Sigmoid colon (tissue), 3 donors: ENCODE data around the gene FAM25G.

Experiments
- POLR2A ChIP-seq, 2 donors: fragments of 450-650 bp; IDR thresholded peaks; one replicate each; pipeline ENCODE4 v1.6.1; 2016; ENCODE audit warnings: antibody characterized with exemption in 2 of 2, mild to moderate bottlenecking in 2 of 2, moderate library complexity in 2 of 2
- TF ChIP-seq, protein P1 (sequence below), 4 experiments: fragments of 450-650 bp in 3 of 4; fragments of 200-600 bp in 1 of 4; IDR thresholded peaks; one replicate each; pipeline ENCODE4 v1.5.1; 2016 to 2019; ENCODE audit warnings: antibody characterized with exemption in 4 of 4, mild to moderate bottlenecking in 3 of 4, moderate library complexity in 2 of 4

DNA sequence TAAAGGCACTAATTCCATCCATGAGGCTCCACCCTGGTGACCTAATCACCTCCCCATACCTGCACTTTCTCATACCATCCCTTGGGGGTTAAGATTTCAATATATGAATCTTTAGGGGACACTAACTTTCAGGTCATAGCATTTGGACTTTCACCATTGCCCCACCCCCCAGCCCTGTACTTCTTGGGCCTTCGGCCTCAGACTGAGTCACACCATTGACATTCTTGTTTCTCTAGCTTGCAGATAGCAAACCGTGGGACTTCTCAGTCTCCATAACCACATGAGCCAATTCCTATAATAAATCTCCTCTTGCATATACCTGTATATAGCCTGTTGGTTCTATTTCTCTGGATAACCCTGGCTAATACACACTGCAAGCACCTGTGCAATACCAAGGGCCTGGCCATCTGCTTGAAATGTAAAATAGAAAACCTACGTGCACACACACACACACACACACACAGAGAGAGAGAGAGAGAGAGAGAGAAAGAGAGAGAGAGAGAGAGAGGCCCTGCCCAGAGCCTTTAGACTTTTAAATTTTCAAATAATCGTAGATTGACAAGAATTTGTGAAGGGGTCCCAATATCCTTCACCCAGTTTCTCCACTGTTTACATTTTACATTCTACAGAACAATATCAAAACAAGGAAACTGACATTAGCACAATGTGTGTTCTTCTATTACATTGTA lies 32.9 kb downstream of the FAM25G start:
- TF ChIP-seq, protein P1, sequence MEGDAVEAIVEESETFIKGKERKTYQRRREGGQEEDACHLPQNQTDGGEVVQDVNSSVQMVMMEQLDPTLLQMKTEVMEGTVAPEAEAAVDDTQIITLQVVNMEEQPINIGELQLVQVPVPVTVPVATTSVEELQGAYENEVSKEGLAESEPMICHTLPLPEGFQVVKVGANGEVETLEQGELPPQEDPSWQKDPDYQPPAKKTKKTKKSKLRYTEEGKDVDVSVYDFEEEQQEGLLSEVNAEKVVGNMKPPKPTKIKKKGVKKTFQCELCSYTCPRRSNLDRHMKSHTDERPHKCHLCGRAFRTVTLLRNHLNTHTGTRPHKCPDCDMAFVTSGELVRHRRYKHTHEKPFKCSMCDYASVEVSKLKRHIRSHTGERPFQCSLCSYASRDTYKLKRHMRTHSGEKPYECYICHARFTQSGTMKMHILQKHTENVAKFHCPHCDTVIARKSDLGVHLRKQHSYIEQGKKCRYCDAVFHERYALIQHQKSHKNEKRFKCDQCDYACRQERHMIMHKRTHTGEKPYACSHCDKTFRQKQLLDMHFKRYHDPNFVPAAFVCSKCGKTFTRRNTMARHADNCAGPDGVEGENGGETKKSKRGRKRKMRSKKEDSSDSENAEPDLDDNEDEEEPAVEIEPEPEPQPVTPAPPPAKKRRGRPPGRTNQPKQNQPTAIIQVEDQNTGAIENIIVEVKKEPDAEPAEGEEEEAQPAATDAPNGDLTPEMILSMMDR (IDR thresholded peaks at IDR 0.05), result no peak
- TF ChIP-seq POLR2A (IDR thresholded peaks at IDR 0.05), result no peak
